ENCODE measurements around the gene EPHB6.

Gene EPHB6

DNA sequence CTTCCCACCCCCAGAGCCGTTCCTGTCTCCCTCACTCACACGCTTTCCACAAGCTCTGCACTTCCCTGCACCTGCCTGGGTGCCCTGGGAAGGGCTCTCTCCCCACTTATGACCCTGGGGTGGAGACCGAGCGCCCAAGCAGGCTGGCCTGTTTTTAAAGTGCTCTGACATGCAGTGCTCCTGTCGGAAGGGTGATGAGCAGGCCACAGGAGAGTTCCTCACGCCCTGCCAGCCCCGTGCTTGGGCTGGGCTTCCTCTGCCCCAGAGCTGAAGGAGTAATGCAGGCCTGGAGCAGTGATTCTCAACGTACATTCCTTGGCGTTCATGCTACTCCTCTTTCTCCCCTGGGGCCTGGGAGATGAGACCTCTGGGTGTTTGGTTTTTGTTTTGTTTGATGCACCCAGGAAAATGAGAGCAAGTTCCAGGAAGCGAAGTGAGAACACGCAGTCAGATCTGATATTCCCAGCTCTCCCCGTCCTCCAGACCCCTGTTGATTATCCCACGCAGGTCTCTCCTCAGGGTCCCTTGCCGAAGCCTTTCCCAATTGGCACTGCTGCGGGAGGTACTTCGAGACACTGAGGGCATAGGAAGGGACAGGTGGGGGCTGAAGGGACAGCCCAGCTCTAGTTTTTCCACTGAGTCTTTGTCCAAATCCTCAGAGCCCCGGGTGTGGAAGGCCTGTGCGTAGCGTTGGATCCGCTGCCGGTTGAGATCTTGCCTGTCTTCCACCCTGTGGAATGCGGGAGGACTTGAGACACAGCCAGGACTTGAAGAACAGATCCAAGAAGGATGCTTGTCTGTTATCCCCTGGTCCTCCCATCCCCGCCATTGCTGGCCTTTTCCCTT lies 16.6 kb downstream of the EPHB6 start:
- no peak overlapping the region for H3K4me3 ChIP-seq (replicated peaks; ENCODE audit: low read depth, low read length)
- no peak for DNase-seq (ENCODE audit: extremely low read depth, low read depth)
- TF ChIP-seq, protein P1, sequence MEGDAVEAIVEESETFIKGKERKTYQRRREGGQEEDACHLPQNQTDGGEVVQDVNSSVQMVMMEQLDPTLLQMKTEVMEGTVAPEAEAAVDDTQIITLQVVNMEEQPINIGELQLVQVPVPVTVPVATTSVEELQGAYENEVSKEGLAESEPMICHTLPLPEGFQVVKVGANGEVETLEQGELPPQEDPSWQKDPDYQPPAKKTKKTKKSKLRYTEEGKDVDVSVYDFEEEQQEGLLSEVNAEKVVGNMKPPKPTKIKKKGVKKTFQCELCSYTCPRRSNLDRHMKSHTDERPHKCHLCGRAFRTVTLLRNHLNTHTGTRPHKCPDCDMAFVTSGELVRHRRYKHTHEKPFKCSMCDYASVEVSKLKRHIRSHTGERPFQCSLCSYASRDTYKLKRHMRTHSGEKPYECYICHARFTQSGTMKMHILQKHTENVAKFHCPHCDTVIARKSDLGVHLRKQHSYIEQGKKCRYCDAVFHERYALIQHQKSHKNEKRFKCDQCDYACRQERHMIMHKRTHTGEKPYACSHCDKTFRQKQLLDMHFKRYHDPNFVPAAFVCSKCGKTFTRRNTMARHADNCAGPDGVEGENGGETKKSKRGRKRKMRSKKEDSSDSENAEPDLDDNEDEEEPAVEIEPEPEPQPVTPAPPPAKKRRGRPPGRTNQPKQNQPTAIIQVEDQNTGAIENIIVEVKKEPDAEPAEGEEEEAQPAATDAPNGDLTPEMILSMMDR (IDR thresholded peaks at IDR 0.05; ENCODE audit: low read depth, low read length, missing control alignments) = no peak

DNA sequence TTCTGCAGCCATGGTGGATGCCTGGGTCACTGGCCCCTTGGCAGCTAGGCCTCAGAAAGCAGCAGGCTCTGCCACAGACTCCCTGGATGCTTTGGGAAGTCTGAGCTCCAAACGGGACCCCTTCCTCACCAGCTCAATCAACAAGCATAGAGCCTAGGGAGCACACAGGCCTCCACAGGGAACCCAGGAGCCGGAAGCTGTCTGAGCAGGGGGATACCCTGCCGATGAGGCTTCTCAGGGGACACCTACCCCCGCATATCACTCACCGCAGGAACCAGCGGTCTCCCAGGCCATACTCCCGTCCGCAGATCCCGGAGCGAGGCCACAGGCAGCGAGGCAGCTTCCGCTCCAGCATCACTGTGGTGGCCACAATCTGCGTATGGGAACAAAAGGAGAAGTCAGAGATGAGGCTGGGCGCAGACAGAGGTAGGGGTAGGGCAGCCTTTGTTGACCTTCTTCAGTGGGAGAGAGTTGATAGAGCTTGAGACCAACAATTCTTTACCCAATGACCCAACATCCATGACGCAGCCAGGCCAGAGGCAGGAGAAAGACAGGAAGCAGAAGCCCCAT lies 17.3 kb downstream of the EPHB6 start:
- TF ChIP-seq, protein P1 (IDR thresholded peaks at IDR 0.05; ENCODE audit: low read depth, low read length, missing control alignments) = no peak
- no peak overlapping the region for H3K4me3 ChIP-seq (replicated peaks; ENCODE audit: low read depth, low read length)
- DNase-seq (ENCODE audit: extremely low read depth, low read depth) = no peak

DNA sequence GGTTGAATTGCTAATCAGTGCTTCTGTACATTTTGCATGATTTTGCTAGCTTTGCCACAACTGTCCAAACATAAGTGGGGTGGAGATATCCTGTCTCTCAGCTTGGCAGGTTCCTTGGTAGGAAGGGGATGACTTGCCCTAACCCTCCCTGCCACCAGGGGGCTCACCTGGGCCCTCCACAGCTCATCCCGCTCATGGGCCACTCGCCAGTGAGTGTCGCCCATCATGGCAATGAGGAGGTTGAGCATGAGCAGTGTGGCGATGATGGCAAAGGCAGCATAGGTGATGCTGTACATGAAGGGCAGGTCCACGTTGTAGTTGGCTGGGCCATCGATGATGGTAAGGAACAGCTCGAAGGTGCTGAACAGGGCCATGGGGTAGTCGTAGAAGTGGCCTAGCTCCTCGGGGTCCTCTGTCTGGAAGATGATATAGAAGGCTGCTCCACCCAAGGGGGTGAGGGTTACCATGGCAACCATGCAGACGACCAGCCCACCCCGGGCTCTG lies 18.5 kb downstream of the EPHB6 start:
- TF ChIP-seq, protein P1 (IDR thresholded peaks at IDR 0.05; ENCODE audit: low read depth, low read length, missing control alignments) = peak; percentile 71
- no peak for DNase-seq (ENCODE audit: extremely low read depth, low read depth)
- no peak overlapping the region for H3K4me3 ChIP-seq (replicated peaks; ENCODE audit: low read depth, low read length)

DNA sequence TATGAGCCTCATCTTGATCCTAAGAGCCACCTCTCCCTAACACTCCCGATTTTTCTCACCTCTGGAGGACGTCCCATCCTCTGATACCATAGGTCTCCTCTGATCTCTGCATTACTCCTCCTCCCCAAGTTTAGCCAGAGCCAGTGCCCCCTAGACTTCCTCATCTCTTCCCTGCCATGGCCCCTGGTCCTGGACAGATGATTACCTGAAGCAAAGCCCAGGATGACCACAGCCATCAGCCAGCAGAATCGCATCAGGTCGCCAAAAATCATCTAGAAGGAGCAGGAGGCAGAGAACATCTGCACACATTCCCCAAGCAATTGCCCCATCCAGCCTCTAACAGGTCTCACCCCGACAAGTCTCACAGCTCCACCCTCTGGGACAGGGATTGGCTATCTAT lies 19.0 kb downstream of the EPHB6 start:
- H3K4me3 ChIP-seq (replicated peaks; ENCODE audit: low read depth, low read length) = no peak overlapping the region
- TF ChIP-seq, protein P1 (IDR thresholded peaks at IDR 0.05; ENCODE audit: low read depth, low read length, missing control alignments) = no peak
- no peak for DNase-seq (ENCODE audit: extremely low read depth, low read depth)

DNA sequence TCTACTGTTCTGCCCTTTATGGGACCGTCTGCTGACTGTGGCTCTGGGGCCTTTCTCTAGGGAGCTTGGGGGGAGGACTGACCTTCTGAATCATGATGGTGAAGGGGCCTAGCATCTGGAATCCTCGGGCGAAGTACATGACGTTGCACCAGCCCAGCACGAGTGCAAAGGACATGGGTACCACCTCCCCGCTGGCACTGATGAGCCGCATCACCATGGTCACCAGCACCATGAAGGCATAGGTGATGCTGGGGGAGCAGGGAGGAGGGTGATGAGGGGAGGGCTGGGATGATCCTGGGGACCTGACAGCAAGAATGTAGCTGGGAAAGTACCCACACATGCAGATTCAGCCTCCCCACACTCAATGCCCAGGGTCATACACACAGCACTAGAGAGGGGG lies 19.5 kb downstream of the EPHB6 start:
- DNase-seq (ENCODE audit: extremely low read depth, low read depth) = no peak
- TF ChIP-seq, protein P1 (IDR thresholded peaks at IDR 0.05; ENCODE audit: low read depth, low read length, missing control alignments) = no peak
- H3K4me3 ChIP-seq (replicated peaks; ENCODE audit: low read depth, low read length) = no peak overlapping the region

DNA sequence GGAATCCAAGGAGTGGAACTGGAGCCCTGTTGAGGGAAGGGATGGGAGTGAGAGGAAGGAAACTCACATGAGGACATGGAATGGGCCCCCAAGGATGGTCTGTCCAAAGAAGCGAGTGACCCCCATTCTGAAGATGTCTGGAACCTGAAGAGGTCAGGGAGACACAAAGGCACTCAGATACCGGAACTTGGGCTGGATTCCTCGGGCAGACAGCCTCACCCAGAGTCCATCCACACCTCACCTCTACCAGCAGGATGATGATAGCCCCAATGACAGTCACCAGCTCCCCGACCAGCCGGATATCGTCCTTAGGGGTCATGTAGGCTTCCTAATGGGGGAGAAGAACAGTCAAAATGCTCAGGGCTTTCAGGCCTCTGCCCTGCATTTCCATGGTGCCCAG lies 20.0 kb downstream of the EPHB6 start:
- DNase-seq (ENCODE audit: extremely low read depth, low read depth) = no peak
- TF ChIP-seq, protein P1 (IDR thresholded peaks at IDR 0.05; ENCODE audit: low read depth, low read length, missing control alignments) = no peak
- no peak overlapping the region for H3K4me3 ChIP-seq (replicated peaks; ENCODE audit: low read depth, low read length)

All from HFF-Myc (cell line).